ENCODE results near the gene PTPN2.

DNA sequence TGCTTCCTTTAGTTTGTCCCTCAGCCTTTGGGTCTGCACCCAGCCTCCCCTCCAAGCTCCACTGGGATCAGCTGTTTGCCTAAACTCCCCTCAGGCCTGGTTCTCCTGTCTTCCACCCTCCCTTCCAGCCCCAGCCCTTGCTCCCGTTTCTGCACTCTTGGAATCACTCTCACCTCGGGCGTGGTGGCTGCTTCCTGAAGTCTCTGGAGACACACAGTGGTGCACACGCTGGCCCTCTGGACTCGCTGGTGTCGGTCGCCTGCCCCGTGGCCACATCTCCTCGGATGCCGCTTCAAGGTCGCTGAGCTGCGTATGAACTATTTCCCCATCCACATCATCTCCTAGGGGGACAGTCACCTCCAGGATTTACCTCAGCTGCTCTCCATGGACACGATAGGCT lies 134.9 kb downstream of the PTPN2 start:
- TF ChIP-seq, protein P1, sequence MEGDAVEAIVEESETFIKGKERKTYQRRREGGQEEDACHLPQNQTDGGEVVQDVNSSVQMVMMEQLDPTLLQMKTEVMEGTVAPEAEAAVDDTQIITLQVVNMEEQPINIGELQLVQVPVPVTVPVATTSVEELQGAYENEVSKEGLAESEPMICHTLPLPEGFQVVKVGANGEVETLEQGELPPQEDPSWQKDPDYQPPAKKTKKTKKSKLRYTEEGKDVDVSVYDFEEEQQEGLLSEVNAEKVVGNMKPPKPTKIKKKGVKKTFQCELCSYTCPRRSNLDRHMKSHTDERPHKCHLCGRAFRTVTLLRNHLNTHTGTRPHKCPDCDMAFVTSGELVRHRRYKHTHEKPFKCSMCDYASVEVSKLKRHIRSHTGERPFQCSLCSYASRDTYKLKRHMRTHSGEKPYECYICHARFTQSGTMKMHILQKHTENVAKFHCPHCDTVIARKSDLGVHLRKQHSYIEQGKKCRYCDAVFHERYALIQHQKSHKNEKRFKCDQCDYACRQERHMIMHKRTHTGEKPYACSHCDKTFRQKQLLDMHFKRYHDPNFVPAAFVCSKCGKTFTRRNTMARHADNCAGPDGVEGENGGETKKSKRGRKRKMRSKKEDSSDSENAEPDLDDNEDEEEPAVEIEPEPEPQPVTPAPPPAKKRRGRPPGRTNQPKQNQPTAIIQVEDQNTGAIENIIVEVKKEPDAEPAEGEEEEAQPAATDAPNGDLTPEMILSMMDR (IDR thresholded peaks at IDR 0.05), result no peak
- no peak for TF ChIP-seq POLR2A (IDR thresholded peaks at IDR 0.05)

Measured in right lobe of liver (tissue), 4 donors.